Activated T-cell treated with anti-CD3 and anti-CD28 coated beads, Interleukin-2, amount 50 U/mL, for 24 hours (primary cell): ENCODE results near the gene SEC23IP.

Source experiments
- DNase-seq: peaks from one replicate; pipeline ENCODE4 v3.0.0-alpha.2; 2020
- H3K27ac Mint-ChIP-seq: 2 replicates; pipeline ENCODE4 v1.8.0; 2020; ENCODE audit warnings: mild to moderate bottlenecking, mixed read lengths
- H3K27me3 Mint-ChIP-seq: 2 replicates; pipeline ENCODE4 v1.8.0; 2020; ENCODE audit warnings: mixed read lengths
- H3K36me3 Mint-ChIP-seq: 2 replicates; pipeline ENCODE4 v1.8.0; 2020; ENCODE audit warnings: low read depth, mixed read lengths
- H3K4me1 Mint-ChIP-seq: 2 replicates; pipeline ENCODE4 v1.8.0; 2020; ENCODE audit warnings: low read depth, mixed read lengths
- H3K4me3 Mint-ChIP-seq: 2 replicates; pipeline ENCODE4 v1.8.0; 2020; ENCODE audit warnings: mild to moderate bottlenecking, moderate library complexity, mixed read lengths
- H3K9me3 Mint-ChIP-seq: 2 replicates; pipeline ENCODE4 v1.8.0; 2020; ENCODE audit warnings: mixed read lengths

The SEC23IP gene

DNA sequence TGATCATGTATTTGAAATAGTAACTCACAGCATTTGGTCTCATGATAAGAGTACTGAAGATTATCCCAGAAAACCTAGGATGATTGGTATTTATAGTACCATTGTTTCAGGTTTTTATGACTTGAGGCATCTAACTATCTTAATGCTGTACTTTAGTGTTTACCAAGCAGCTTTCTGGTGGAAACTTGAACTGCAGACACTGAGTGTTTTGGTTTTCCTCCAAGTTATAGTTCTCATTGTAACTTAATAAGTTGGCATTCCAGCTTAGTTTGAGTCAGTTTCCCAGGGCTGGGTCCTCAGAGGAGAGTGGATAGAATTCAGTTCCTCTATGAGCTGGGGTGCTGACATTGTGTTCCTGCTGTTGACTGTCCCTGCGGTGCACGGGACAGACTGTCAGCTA, 50.4 kb downstream of the SEC23IP start:
- H3K4me1 Mint-ChIP-seq: no peaks in the 10 kb centered on the region
- no peak for DNase-seq
- peaks cover 57% of the 10 kb centered on the region for H3K36me3 Mint-ChIP-seq
- no peaks in the 10 kb centered on the region for H3K27me3 Mint-ChIP-seq
- no peak overlapping the region for H3K27ac Mint-ChIP-seq
- H3K4me3 Mint-ChIP-seq: no peak overlapping the region
- H3K9me3 Mint-ChIP-seq: no peaks in the 10 kb centered on the region

DNA sequence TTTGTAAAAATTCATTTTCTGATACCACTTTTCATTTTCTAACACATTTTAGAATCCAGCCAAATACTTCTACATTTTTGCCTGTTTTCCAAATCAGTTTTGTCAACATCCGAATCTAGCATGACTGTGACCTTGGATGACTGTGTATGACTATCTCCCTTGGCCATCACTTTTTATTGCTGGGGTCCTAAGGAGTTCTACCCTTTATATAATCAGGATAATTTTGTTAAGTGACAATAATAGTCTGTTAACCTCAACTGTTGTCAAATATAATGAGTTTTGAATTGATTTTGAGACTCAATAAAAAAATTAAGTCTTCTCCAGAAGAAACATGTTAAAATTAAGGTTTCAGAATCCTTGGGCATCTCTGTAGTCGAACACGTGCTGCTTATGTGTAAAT, 53.3 kb downstream of the SEC23IP start:
- Mint-ChIP-seq H3K9me3 (no peaks in the 10 kb centered on the region), H3K4me3 (no peak overlapping the region), H3K4me1 (no peaks in the 10 kb centered on the region), H3K36me3 (peaks cover 35% of the 10 kb centered on the region), H3K27me3 (no peaks in the 10 kb centered on the region), H3K27ac (no peak overlapping the region)
- DNase-seq: no peak

DNA sequence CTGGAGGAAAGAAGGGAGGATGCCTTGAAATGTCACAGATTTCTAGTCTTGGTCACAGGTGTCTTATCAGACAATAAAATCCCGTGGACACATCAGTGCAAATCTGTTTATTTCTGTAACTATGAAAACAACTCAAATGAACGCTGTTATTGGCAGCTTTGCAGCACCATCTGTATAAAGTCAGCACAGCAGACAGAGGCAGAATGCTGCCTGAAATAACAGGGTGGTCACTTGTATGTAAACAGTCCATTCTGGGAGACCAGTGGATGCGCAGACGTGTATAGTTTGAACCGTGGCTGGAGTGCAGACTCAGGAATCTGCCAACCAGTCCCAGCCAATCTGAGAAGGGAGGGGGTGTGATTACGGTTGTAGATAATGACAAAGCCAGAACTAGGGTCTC, 54.8 kb downstream of the SEC23IP start:
- no peaks in the 10 kb centered on the region for H3K9me3 Mint-ChIP-seq
- no peak overlapping the region for H3K27ac Mint-ChIP-seq
- no peak overlapping the region for H3K4me3 Mint-ChIP-seq
- no peaks in the 10 kb centered on the region for H3K27me3 Mint-ChIP-seq
- H3K36me3 Mint-ChIP-seq: peaks cover 20% of the 10 kb centered on the region
- no peaks in the 10 kb centered on the region for H3K4me1 Mint-ChIP-seq
- no peak for DNase-seq

DNA sequence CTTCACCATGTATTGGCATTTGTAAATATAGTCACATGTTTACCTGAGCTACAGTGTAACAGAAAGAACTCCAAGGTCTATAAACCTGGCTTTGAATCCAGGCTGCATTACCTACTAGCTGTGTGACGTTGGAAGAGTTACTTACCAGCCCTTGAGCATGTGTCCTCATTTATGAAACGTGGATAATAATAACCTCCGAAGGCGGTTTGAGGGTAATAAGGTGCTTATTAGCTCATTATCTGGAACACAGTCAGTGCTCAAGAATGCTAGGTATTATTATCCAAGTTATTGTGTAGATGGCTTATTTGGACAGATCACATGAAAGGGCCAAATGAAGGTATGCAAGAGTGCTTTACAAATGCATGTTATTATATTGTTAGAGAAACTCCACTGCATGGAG, 64.9 kb downstream of the SEC23IP start:
- Mint-ChIP-seq H3K4me1 (no peaks in the 10 kb centered on the region), H3K4me3 (no peak overlapping the region), H3K36me3 (no peaks in the 10 kb centered on the region), H3K9me3 (no peaks in the 10 kb centered on the region), H3K27me3 (no peaks in the 10 kb centered on the region), H3K27ac (no peak overlapping the region)
- DNase-seq: no peak

- no peak for DNase-seq
- Mint-ChIP-seq H3K27me3 (peaks cover 9% of the 10 kb centered on the region), H3K4me3 (no peak overlapping the region), H3K4me1 (no peaks in the 10 kb centered on the region), H3K36me3 (no peaks in the 10 kb centered on the region), H3K9me3 (peaks cover 13% of the 10 kb centered on the region), H3K27ac (no peak overlapping the region)
These were observed 70.3 kb downstream of the SEC23IP start for GRCh38 chr10:119962837-119963236.

DNA sequence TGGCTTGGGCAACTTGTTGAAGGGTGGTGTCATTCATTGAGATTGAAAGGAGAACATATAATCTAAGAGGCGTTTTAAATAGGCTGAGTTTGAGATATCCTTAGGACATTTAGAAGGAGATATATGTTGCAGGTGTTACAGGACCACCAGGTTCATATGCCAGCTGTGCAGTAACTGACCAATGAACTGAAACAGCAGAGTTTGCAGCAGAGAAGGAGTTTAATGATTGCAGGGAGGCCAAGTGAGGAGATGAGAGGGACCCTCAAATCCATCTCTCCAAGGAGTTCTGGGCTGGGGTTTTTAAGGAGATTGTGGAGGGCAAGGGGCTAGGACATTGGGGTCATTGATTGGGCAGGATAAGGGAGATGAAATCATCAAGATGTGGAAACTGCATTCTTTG, 74.5 kb downstream of the SEC23IP start:
- H3K27me3 Mint-ChIP-seq: peaks cover 16% of the 10 kb centered on the region
- H3K4me1 Mint-ChIP-seq: no peaks in the 10 kb centered on the region
- H3K36me3 Mint-ChIP-seq: no peaks in the 10 kb centered on the region
- DNase-seq: no peak
- no peak overlapping the region for H3K4me3 Mint-ChIP-seq
- no peak overlapping the region for H3K27ac Mint-ChIP-seq
- peaks cover 13% of the 10 kb centered on the region for H3K9me3 Mint-ChIP-seq

GRCh38 chr10:119969609-119970008, 77.1 kb downstream of the SEC23IP start:
- peaks cover 15% of the 10 kb centered on the region for H3K27me3 Mint-ChIP-seq
- H3K9me3 Mint-ChIP-seq: peaks cover 13% of the 10 kb centered on the region
- no peaks in the 10 kb centered on the region for H3K36me3 Mint-ChIP-seq
- H3K4me1 Mint-ChIP-seq: no peaks in the 10 kb centered on the region
- H3K27ac Mint-ChIP-seq: no peak overlapping the region
- H3K4me3 Mint-ChIP-seq: no peak overlapping the region
- DNase-seq: no peak

DNA sequence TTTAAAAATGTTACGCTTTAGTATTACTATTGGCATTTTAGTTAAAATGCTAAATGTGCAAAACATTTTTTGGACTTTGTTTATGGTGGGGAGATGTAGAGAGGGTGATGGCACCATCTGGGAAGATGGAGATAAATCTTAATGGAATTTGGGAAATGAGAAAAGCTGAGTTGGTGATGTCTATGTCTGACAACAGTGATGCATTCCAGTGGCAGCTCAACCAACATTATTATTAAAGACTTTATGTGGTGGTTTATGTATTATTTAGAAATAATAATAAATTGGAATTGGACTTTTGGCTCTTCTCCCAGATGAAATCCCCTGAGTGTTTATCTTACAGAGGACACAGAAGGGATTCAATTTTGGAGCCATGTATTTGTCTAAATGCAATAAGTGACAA, 77.6 kb downstream of the SEC23IP start:
- H3K4me3 Mint-ChIP-seq: no peak overlapping the region
- no peaks in the 10 kb centered on the region for H3K4me1 Mint-ChIP-seq
- peaks cover 15% of the 10 kb centered on the region for H3K27me3 Mint-ChIP-seq
- peaks cover 13% of the 10 kb centered on the region for H3K9me3 Mint-ChIP-seq
- no peaks in the 10 kb centered on the region for H3K36me3 Mint-ChIP-seq
- no peak for DNase-seq
- H3K27ac Mint-ChIP-seq: no peak overlapping the region

DNA sequence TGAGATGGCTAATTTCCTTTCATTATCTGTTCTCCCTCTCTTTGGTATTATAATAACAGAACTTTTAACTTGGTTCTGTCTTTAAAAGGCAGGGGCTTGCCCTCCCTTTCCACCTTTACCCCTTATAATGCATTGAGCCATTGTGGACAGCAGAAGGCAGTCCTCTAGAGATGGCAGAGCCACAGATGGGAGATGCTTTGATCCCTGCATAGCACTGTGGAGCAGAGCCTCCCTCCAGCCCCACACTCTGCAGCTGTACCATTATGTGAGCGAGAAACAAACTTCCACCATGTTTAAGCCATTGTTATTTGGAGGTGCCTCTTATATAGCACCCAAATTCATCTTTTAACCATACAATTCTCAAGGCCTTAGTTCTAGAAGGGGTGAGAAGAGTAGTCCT, 78.4 kb downstream of the SEC23IP start:
- no peak for DNase-seq
- Mint-ChIP-seq H3K27me3 (peaks cover 15% of the 10 kb centered on the region), H3K4me3 (no peak overlapping the region), H3K27ac (no peak overlapping the region), H3K36me3 (no peaks in the 10 kb centered on the region), H3K4me1 (no peaks in the 10 kb centered on the region), H3K9me3 (peaks cover 13% of the 10 kb centered on the region)

GRCh38 chr10:119973281-119973680, 80.8 kb downstream of the SEC23IP start:
- H3K36me3 Mint-ChIP-seq: no peaks in the 10 kb centered on the region
- no peaks in the 10 kb centered on the region for H3K4me1 Mint-ChIP-seq
- no peak overlapping the region for H3K4me3 Mint-ChIP-seq
- DNase-seq: no peak
- no peak overlapping the region for H3K27ac Mint-ChIP-seq
- H3K9me3 Mint-ChIP-seq: no peaks in the 10 kb centered on the region
- peaks cover 22% of the 10 kb centered on the region for H3K27me3 Mint-ChIP-seq

DNA sequence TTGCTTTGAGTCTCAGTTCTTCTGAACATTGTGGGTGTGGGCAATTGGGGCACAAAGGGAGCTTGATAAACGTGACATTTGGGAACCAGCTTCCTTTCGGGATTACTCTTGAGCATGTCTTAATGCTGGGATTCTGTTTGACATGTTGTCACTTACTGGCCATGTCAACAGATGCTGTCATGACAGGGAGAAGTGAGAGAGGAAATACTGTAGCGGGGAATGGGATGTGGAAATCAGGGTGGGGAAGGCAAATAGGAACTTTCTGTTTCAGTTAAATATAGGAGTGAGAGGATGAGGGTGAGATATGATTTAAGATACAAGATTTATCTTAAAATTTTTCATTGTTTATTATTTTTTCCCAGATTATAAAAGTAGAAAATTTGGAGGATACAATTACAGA, 83.9 kb downstream of the SEC23IP start:
- Mint-ChIP-seq H3K27ac (no peak overlapping the region), H3K9me3 (no peaks in the 10 kb centered on the region), H3K27me3 (peaks cover 21% of the 10 kb centered on the region), H3K4me3 (no peak overlapping the region), H3K36me3 (no peaks in the 10 kb centered on the region), H3K4me1 (no peaks in the 10 kb centered on the region)
- no peak for DNase-seq

DNA sequence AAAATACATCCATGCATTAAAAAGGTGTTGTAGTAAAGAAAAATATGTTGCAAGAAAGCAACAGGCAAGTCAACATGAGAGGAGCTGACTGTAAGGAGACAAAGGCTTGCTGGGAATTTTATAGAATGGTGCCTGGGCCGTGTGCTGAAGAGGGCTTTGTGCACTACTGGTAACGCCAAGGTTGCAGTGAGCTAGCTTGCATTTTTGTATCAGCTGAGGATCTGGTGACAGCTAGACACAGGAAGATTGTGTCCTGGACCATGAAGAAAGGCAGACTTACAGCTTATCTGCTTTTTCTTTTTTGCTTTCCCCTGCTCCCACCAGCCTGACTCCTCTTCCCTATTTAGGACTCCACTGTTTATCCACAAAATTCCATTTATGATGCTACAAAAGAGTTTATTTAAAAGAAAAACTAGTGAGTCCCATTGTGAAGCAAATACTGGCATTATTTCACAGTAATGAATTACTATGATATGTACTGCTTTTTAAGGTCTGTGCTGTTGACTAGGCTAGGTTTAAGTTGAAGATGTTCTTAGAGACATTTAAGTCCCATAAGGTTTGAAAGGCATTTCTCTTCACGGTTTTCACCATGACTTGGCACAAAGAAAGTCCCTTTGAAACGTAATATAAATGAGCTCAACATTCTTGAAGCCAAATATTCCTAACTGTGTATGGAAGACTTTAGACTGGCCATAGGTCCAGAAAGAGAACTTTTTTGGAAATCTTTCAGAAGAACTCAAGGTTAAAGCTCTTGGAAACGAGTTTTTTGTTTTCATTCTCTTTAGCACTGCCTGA, 88.6 kb downstream of the SEC23IP start:
- Mint-ChIP-seq H3K36me3 (no peaks in the 10 kb centered on the region), H3K4me1 (no peaks in the 10 kb centered on the region), H3K27me3 (peaks cover 15% of the 10 kb centered on the region), H3K9me3 (no peaks in the 10 kb centered on the region), H3K27ac (no peak overlapping the region), H3K4me3 (no peak overlapping the region)
- no peak for DNase-seq

GRCh38 chr10:119981826-119982225, 89.3 kb downstream of the SEC23IP start:
- no peak for DNase-seq
- H3K36me3 Mint-ChIP-seq: no peaks in the 10 kb centered on the region
- H3K9me3 Mint-ChIP-seq: no peaks in the 10 kb centered on the region
- peaks cover 15% of the 10 kb centered on the region for H3K27me3 Mint-ChIP-seq
- H3K4me3 Mint-ChIP-seq: no peak overlapping the region
- no peaks in the 10 kb centered on the region for H3K4me1 Mint-ChIP-seq
- no peak overlapping the region for H3K27ac Mint-ChIP-seq

GRCh38 chr10:119988333-119988732, 95.8 kb downstream of the SEC23IP start:
- Mint-ChIP-seq H3K9me3 (no peaks in the 10 kb centered on the region), H3K27me3 (peaks cover 17% of the 10 kb centered on the region), H3K4me3 (no peak overlapping the region), H3K4me1 (no peaks in the 10 kb centered on the region), H3K27ac (no peak overlapping the region), H3K36me3 (no peaks in the 10 kb centered on the region)
- no peak for DNase-seq

DNA sequence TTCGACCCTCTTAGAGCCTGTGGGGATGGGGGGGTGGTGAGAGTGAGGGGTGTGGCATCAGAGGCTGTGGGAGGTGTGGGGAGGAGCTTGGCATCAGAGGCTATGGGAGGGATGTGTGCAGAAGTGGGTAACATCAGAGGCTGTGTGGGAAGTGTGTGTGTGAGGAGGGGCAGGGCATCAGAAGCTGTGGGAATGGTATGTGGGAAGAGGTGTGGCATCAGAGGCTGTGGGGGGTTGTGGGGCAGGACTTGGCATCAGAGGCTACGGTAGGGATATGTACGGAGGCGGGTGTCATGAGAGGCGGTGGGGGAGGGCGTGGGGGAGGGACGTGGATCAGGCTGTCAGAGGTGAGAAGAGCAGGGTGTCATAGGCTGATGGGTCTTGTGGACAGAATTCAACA, 97.4 kb downstream of the SEC23IP start:
- no peaks in the 10 kb centered on the region for H3K36me3 Mint-ChIP-seq
- peaks cover 21% of the 10 kb centered on the region for H3K27me3 Mint-ChIP-seq
- no peak overlapping the region for H3K4me3 Mint-ChIP-seq
- DNase-seq: no peak
- H3K9me3 Mint-ChIP-seq: no peaks in the 10 kb centered on the region
- H3K27ac Mint-ChIP-seq: no peak overlapping the region
- H3K4me1 Mint-ChIP-seq: no peaks in the 10 kb centered on the region

DNA sequence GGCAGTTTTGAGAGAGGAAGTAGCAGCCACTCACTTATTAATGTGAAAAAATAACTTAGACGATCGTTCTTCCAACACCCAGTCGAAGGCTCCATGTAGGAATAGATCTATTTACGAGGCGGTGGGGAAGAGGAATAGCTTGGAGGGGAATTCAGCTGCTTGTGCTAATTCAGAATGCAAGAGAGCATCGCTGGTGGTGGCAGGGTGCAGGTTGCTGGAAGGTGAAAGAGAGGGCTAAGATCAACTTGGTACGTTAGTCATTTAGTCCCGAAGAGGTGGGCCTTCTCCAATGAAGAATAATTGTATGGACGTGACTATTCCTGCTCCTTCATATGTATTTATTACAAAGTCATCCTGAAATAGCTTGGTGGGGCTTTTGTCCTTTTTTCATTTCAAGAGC, 98.5 kb downstream of the SEC23IP start:
- no peak for DNase-seq
- Mint-ChIP-seq H3K4me3 (no peak overlapping the region), H3K36me3 (no peaks in the 10 kb centered on the region), H3K27me3 (peaks cover 25% of the 10 kb centered on the region), H3K4me1 (no peaks in the 10 kb centered on the region), H3K27ac (no peak overlapping the region), H3K9me3 (peaks cover 8% of the 10 kb centered on the region)
